ENCODE measurements around the gene CDIP1. TPM values are rescaled to one million over a fixed set of nuclear protein-coding genes. Genes with fewer than 3 reads are reported as not detected.
"Not testable (repeated sequence)": the region's sequence is repeated elsewhere in the genome, so short reads cannot be mapped to it uniquely, and the experiment has no call there.

CDIP1 gene
- total RNA-seq, 6 donors from 2014 or later: 7.3 to 27.0 (median 21.9) TPM

GRCh38 chr16:4578961-4579530 is 40.5 kb upstream of the CDIP1 start:
- WGBS, 2 donors: 77 to 86% methylated on average over 8 to 13 of the region's 13 CpGs
- no peaks in the 10 kb centered on the region for H3K27me3 ChIP-seq
- TF ChIP-seq POLR2AphosphoS5 (IDR thresholded peaks at IDR 0.05): no peak
- TF ChIP-seq EP300 (IDR thresholded peaks at IDR 0.05): no peak
- TF ChIP-seq, protein P1, sequence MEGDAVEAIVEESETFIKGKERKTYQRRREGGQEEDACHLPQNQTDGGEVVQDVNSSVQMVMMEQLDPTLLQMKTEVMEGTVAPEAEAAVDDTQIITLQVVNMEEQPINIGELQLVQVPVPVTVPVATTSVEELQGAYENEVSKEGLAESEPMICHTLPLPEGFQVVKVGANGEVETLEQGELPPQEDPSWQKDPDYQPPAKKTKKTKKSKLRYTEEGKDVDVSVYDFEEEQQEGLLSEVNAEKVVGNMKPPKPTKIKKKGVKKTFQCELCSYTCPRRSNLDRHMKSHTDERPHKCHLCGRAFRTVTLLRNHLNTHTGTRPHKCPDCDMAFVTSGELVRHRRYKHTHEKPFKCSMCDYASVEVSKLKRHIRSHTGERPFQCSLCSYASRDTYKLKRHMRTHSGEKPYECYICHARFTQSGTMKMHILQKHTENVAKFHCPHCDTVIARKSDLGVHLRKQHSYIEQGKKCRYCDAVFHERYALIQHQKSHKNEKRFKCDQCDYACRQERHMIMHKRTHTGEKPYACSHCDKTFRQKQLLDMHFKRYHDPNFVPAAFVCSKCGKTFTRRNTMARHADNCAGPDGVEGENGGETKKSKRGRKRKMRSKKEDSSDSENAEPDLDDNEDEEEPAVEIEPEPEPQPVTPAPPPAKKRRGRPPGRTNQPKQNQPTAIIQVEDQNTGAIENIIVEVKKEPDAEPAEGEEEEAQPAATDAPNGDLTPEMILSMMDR (IDR thresholded peaks at IDR 0.05): no peak
- TF ChIP-seq POLR2A (IDR thresholded peaks at IDR 0.05): no peak
- DNase-seq: no peak
- H3K4me3 ChIP-seq: no peak overlapping the region
- ATAC-seq (ENCODE audit: low FRiP score in 2 of 2): peak in 1 of 2 donors; percentile 9
- no peaks in the 10 kb centered on the region for H3K4me1 ChIP-seq
- H3K27ac ChIP-seq: no peak overlapping the region
- no peaks in the 10 kb centered on the region for H3K36me3 ChIP-seq
- H3K9me3 ChIP-seq: no peaks in the 10 kb centered on the region

GRCh38 chr16:4576008-4576407 is 37.4 kb upstream of the CDIP1 start:
- WGBS, 2 donors: 94 to 96% methylated on average over 8 to 15 of the region's 15 CpGs
- H3K4me1 ChIP-seq: no peaks in the 10 kb centered on the region

GRCh38 chr16:4574919-4575705 is 36.5 kb upstream of the CDIP1 start:
- Histone ChIP-seq H3K4me3 (no peak overlapping the region), H3K36me3 (no peaks in the 10 kb centered on the region), H3K27me3 (no peaks in the 10 kb centered on the region), H3K9me3 (no peaks in the 10 kb centered on the region), H3K27ac (no peak overlapping the region), H3K4me1 (no peaks in the 10 kb centered on the region)
- no peak for TF ChIP-seq POLR2AphosphoS5 (IDR thresholded peaks at IDR 0.05)
- TF ChIP-seq EP300 (IDR thresholded peaks at IDR 0.05): no peak
- TF ChIP-seq, protein P1 (IDR thresholded peaks at IDR 0.05): no peak
- TF ChIP-seq POLR2A (IDR thresholded peaks at IDR 0.05): no peak
- ATAC-seq (ENCODE audit: low FRiP score in 2 of 2) (peak; percentile 7 to 23), DNase-seq (peak in 1 of 2 donors; percentile 71)
- WGBS, 2 donors: 66 to 67% methylated on average over 6 to 8 of the region's 11 CpGs

More at GRCh38 chr16:4576008-4576407, 37.4 kb upstream of the CDIP1 start:
- ATAC-seq (ENCODE audit: low FRiP score in 2 of 2) (no peak), DNase-seq (peak in 1 of 2 donors; percentile 71)
- Histone ChIP-seq H3K9me3 (no peaks in the 10 kb centered on the region), H3K36me3 (no peaks in the 10 kb centered on the region), H3K4me3 (no peak overlapping the region), H3K27me3 (no peaks in the 10 kb centered on the region), H3K27ac (no peak overlapping the region)
- TF ChIP-seq POLR2AphosphoS5 (IDR thresholded peaks at IDR 0.05): no peak
- no peak for TF ChIP-seq POLR2A (IDR thresholded peaks at IDR 0.05)
- TF ChIP-seq, protein P1 (IDR thresholded peaks at IDR 0.05): no peak
- TF ChIP-seq EP300 (IDR thresholded peaks at IDR 0.05): no peak

DNA sequence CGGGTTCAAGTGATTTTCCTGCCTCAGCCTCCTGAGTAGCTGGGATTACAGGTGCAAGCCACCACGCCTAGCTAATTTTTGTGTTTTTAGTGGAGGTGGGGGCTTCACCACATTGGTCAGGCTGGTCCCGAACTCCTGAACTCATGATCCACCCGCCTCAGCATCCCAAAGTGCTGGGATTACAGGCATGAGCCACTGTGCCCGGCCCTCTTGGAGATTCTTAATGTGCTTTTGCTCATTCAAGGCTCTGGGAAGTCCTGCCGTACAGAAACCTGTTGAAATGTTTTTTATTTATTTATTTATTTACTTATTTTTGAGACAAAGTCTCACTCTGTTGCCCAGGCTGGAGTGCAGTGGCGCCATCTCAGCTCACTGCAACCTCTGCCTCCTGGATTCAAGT is 35.4 kb upstream of the CDIP1 start:
- H3K36me3 ChIP-seq; H3K27ac ChIP-seq; DNase-seq; H3K9me3 ChIP-seq; H3K4me1 ChIP-seq; H3K4me3 ChIP-seq; H3K27me3 ChIP-seq; ATAC-seq (ENCODE audit: low FRiP score in 2 of 2): not testable (repeated sequence)
- WGBS, 2 donors: 69 to 74% methylated on average over 7 of the region's 7 CpGs

DNA sequence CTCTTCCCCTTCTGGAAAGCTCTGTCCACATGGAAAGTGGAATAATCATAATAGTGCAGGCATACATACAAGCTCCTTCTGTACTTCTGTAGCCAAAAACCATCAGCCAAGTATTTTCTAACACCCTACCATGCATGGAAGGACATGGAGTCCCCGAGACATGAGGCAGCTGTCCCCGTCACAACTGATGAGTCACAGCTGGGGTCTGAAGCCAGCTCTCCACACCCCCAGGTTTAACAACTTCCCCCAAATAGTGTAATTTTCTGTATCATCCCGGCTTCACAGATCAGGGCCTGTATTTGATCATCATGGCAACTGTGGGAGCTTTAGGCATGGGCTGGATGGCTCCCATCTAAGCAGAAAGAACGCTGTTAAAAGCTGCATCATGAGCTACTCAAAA is 34.1 kb upstream of the CDIP1 start:
- DNase-seq (peak in 1 of 2 donors; percentile 28), ATAC-seq (ENCODE audit: low FRiP score in 2 of 2) (peak; percentile 29 to 62)
- H3K36me3 ChIP-seq: no peaks in the 10 kb centered on the region
- H3K9me3 ChIP-seq: no peaks in the 10 kb centered on the region
- H3K4me3 ChIP-seq: no peak overlapping the region
- H3K27ac ChIP-seq: peak overlapping the region in 1 of 4 donors; percentile 53
- H3K4me1 ChIP-seq: no peaks in the 10 kb centered on the region
- TF ChIP-seq POLR2AphosphoS5 (IDR thresholded peaks at IDR 0.05): peak; percentile 72 to 80
- TF ChIP-seq EP300 (IDR thresholded peaks at IDR 0.05): peak in 1 of 4 donors; percentile 34
- no peak for TF ChIP-seq POLR2A (IDR thresholded peaks at IDR 0.05)
- TF ChIP-seq, protein P1 (IDR thresholded peaks at IDR 0.05): no peak
- no peaks in the 10 kb centered on the region for H3K27me3 ChIP-seq
- 33 to 49% methylated on average over 3 to 4 of the region's 4 CpGs for WGBS, 2 donors

All from upper lobe of left lung (tissue), 6 donors.